ENCODE results near the gene POU2AF1. TPM values are rescaled to one million over a fixed set of nuclear protein-coding genes. Genes with fewer than 3 reads are reported as not detected.
A peak's percentile ranks its signal among the peaks of the same experiment; 100 is the strongest.

Gene POU2AF1
- total and polyA plus RNA-seq, 2 of the 13 experiments (the other 11 are each of a cell fraction or from before 2014, with no cell fraction given) = 1.9 to 3.6 TPM

GRCh38 chr11:111320728-111321568, 58.1 kb downstream of the POU2AF1 start (continued):
- TF ChIP-seq, protein P1, sequence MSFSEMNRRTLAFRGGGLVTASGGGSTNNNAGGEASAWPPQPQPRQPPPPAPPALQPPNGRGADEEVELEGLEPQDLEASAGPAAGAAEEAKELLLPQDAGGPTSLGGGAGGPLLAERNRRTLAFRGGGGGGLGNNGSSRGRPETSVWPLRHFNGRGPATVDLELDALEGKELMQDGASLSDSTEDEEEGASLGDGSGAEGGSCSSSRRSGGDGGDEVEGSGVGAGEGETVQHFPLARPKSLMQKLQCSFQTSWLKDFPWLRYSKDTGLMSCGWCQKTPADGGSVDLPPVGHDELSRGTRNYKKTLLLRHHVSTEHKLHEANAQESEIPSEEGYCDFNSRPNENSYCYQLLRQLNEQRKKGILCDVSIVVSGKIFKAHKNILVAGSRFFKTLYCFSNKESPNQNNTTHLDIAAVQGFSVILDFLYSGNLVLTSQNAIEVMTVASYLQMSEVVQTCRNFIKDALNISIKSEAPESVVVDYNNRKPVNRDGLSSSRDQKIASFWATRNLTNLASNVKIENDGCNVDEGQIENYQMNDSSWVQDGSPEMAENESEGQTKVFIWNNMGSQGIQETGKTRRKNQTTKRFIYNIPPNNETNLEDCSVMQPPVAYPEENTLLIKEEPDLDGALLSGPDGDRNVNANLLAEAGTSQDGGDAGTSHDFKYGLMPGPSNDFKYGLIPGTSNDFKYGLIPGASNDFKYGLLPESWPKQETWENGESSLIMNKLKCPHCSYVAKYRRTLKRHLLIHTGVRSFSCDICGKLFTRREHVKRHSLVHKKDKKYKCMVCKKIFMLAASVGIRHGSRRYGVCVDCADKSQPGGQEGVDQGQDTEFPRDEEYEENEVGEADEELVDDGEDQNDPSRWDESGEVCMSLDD (CRISPR knock-in tag; IDR thresholded peaks at IDR 0.05; ENCODE audit: borderline replicate concordance) = no peak
- TF ChIP-seq MTA3 (CRISPR knock-in tag; IDR thresholded peaks at IDR 0.05) (no peak), EHMT2 (IDR thresholded peaks at IDR 0.05; ENCODE audit: borderline replicate concordance, low read depth, low read length) (peak; percentile 72; the same call in 1 of the 2 replicates), ZNF556 (CRISPR knock-in tag; IDR thresholded peaks at IDR 0.05; ENCODE audit: borderline replicate concordance) (0 out of 2 replicates have a peak, but pooled peaks have one; percentile 33), GABPB1 (CRISPR knock-in tag; IDR thresholded peaks at IDR 0.05) (no peak), MLXIP (CRISPR knock-in tag; IDR thresholded peaks at IDR 0.05; ENCODE audit: borderline replicate concordance) (no peak), ZNF160 (CRISPR knock-in tag; IDR thresholded peaks at IDR 0.05) (no peak), PTBP1 (IDR thresholded peaks at IDR 0.05; ENCODE audit: low read depth, low read length, poor library complexity, severe bottlenecking) (no peak), ZNF891 (CRISPR knock-in tag; IDR thresholded peaks at IDR 0.05) (no peak), ZNF318 (CRISPR knock-in tag; IDR thresholded peaks at IDR 0.05) (no peak), ZNF501 (CRISPR knock-in tag; IDR thresholded peaks at IDR 0.05) (no peak), NFATC3 (CRISPR knock-in tag; IDR thresholded peaks at IDR 0.05) (no peak), ZNF816 (CRISPR knock-in tag; IDR thresholded peaks at IDR 0.05; ENCODE audit: borderline replicate concordance) (peak; percentile 32; the same call in 1 of the 2 replicates), MXI1 (IDR thresholded peaks at IDR 0.05; ENCODE audit: borderline replicate concordance, low read depth, low read length) (no peak)
